IMR-90 (cell line): ENCODE results near the gene RBMS2. TPM values are rescaled to one million over a fixed set of nuclear protein-coding genes. Genes with fewer than 3 reads are reported as not detected.

Experiments used
- ATAC-seq: fragments of 200-7000 bp; cut with Tn5 transposase; 2 replicates; pipeline ENCODE4 v1.9.1; 2020; ENCODE audit warnings: low read depth, mild to moderate bottlenecking, moderate library complexity
- BruUV-seq: library from RNA; stranded (reverse); fragments of 400-500 nt; replicated peaks from 2 replicates; lab custom pipeline; 2021; lab: Mats Ljungman, UMichigan
- CTCF ChIA-PET: fragments of 300-600 bp; formaldehyde crosslinking; extraction: SDS; loops from one replicate; lab custom pipeline; 2021; ENCODE audit warnings: antibody characterized with exemption; lab: Yijun Ruan, JAX
- POLR2A ChIA-PET: fragments of 300-600 bp; sonication (Branson Sonifier 250); formaldehyde crosslinking; loops from one replicate; lab custom pipeline; 2022; ENCODE audit warnings: antibody characterized with exemption; ENCODE audit not compliant: unreplicated experiment; lab: Charles Lee
- DNase-seq: peaks from one replicate; pipeline ENCODE4 v3.0.0; 2013
- H2AFZ ChIP-seq: replicated peaks from 2 replicates; pipeline ENCODE3; 2013; ENCODE audit warnings: low read length, mild to moderate bottlenecking; ENCODE audit not compliant: poor library complexity
- H2AK5ac ChIP-seq: 2 replicates; pipeline ENCODE4 v1.6.1; 2013; ENCODE audit warnings: low read depth, low read length, inconsistent platforms
- H2AK9ac ChIP-seq: replicated peaks from 2 replicates; pipeline ENCODE3; 2013; ENCODE audit warnings: mild to moderate bottlenecking, low read depth, low read length, moderate library complexity; ENCODE audit not compliant: poor library complexity
- H2BK120ac ChIP-seq: 2 replicates; pipeline ENCODE4 v1.6.1; 2013; ENCODE audit warnings: low read depth, low read length, inconsistent platforms
- H2BK15ac ChIP-seq: 3 replicates; pipeline ENCODE4 v1.6.1; 2013; ENCODE audit warnings: low read depth, low read length, inconsistent platforms
- H2BK20ac ChIP-seq: 2 replicates; pipeline ENCODE4 v1.6.1; 2013; ENCODE audit warnings: low read depth, mild to moderate bottlenecking, inconsistent platforms, low read length, moderate library complexity
- H2BK5ac ChIP-seq: 2 replicates; pipeline ENCODE4 v1.6.1; 2013; ENCODE audit warnings: mild to moderate bottlenecking, low read depth, low read length, inconsistent platforms; ENCODE audit not compliant: poor library complexity, severe bottlenecking
- H3K14ac ChIP-seq: replicated peaks from 2 replicates; pipeline ENCODE4 v1.6.1; 2013; ENCODE audit warnings: low read depth, low read length, inconsistent platforms
- H3K18ac ChIP-seq: 2 replicates; pipeline ENCODE4 v1.6.1; 2013; ENCODE audit warnings: low read depth, low read length, control low read depth
- H3K23ac ChIP-seq: 2 replicates; pipeline ENCODE4 v1.6.1; 2013; ENCODE audit warnings: low read depth, low read length, inconsistent platforms
- H3K27ac ChIP-seq: 2 replicates; pipeline ENCODE4 v1.5.1; 2013; ENCODE audit warnings: mild to moderate bottlenecking, control low read depth, low read length; ENCODE audit not compliant: insufficient read depth
- H3K27me3 ChIP-seq: 2 replicates; pipeline ENCODE4 v1.6.1; 2013; ENCODE audit warnings: low read length; ENCODE audit not compliant: control insufficient read depth, insufficient read depth
- H3K36me3 ChIP-seq: 2 replicates; pipeline ENCODE4 v1.6.1; 2013; ENCODE audit warnings: low read length, mixed read lengths; ENCODE audit not compliant: control insufficient read depth, insufficient read depth
- H3K4ac ChIP-seq: 2 replicates; pipeline ENCODE4 v1.6.1; 2013; ENCODE audit warnings: low read depth, low read length, inconsistent platforms
- H3K4me1 ChIP-seq: 2 replicates; pipeline ENCODE4 v1.6.1; 2013; ENCODE audit warnings: low read length, mixed read lengths; ENCODE audit not compliant: control insufficient read depth, insufficient read depth
- H3K4me2 ChIP-seq: 2 replicates; pipeline ENCODE4 v1.6.1; 2013; ENCODE audit warnings: low read depth, mild to moderate bottlenecking, control low read depth, low read length, moderate library complexity
- H3K4me3 ChIP-seq: 2 replicates; pipeline ENCODE4 v1.5.1; 2013; ENCODE audit warnings: low read depth, mild to moderate bottlenecking, control low read depth, low read length, moderate library complexity; ENCODE audit not compliant: insufficient read depth
- H3K56ac ChIP-seq: 2 replicates; pipeline ENCODE4 v1.6.1; 2013; ENCODE audit warnings: low read length, inconsistent platforms; ENCODE audit not compliant: insufficient read depth; ENCODE audit errors: extremely low read depth
- H3K79me1 ChIP-seq, 2 experiments: 2 replicates each; pipeline ENCODE4 v1.6.1; 2013; ENCODE audit warnings: low read length in 2 of 2, inconsistent platforms in 1 of 2, low read depth in 1 of 2
- H3K9ac ChIP-seq: 2 replicates; pipeline ENCODE4 v1.6.1; 2013; ENCODE audit warnings: low read depth, low read length, control low read depth
- H3K9me1 ChIP-seq: 2 replicates; pipeline ENCODE4 v1.6.1; 2013; ENCODE audit warnings: low read length, inconsistent platforms; ENCODE audit not compliant: insufficient read depth
- H3K9me3 ChIP-seq: 2 replicates; pipeline ENCODE4 v1.6.1; 2013; ENCODE audit warnings: low read length; ENCODE audit not compliant: control insufficient read depth, insufficient read depth
- H4K20me1 ChIP-seq: 2 replicates; pipeline ENCODE4 v1.6.1; 2013; ENCODE audit warnings: low read length, inconsistent platforms; ENCODE audit not compliant: insufficient read depth
- H4K5ac ChIP-seq: 2 replicates; pipeline ENCODE4 v1.6.1; 2013; ENCODE audit warnings: mild to moderate bottlenecking, low read depth, low read length, control low read depth
- H4K8ac ChIP-seq, 2 experiments: 2 replicates each; pipeline ENCODE4 v1.6.1; 2013; ENCODE audit warnings: low read depth in 2 of 2, low read length in 2 of 2, control low read depth in 1 of 2, inconsistent platforms in 1 of 2
- H4K91ac ChIP-seq: 2 replicates; pipeline ENCODE4 v1.6.1; 2013; ENCODE audit warnings: low read depth, low read length, inconsistent platforms; ENCODE audit not compliant: insufficient read depth
- BHLHE40 ChIP-seq: fragments of 150-350 bp; IDR thresholded peaks from 2 replicates; pipeline ENCODE4 v1.6.1; 2016; ENCODE audit warnings: mild to moderate bottlenecking, low read depth, low read length
- CEBPB ChIP-seq: IDR thresholded peaks from 2 replicates; pipeline ENCODE4 v1.6.1; 2012; ENCODE audit warnings: low read depth, low read length, improper control_type of control experiment
- CHD1 ChIP-seq: IDR thresholded peaks from 2 replicates; pipeline ENCODE4 v1.6.1; 2012; ENCODE audit warnings: low read depth, low read length, improper control_type of control experiment
- FOS ChIP-seq: fragments of 150-350 bp; IDR thresholded peaks from 2 replicates; pipeline ENCODE4 v1.6.1; 2016; ENCODE audit warnings: low read depth, low read length
- MAFK ChIP-seq: IDR thresholded peaks from 2 replicates; pipeline ENCODE4 v1.6.1; 2012; ENCODE audit warnings: low read depth, low read length, improper control_type of control experiment
- MAZ ChIP-seq: IDR thresholded peaks from 2 replicates; pipeline ENCODE4 v1.6.1; 2012; ENCODE audit warnings: low read depth, mild to moderate bottlenecking, low read length, improper control_type of control experiment, moderate library complexity, borderline replicate concordance
- MXI1 ChIP-seq: IDR thresholded peaks from 2 replicates; pipeline ENCODE4 v1.6.1; 2012; ENCODE audit warnings: low read depth, mild to moderate bottlenecking, low read length, moderate library complexity, borderline replicate concordance
- NFE2L2 ChIP-seq: fragments of 150-350 bp; IDR thresholded peaks from 2 replicates; pipeline ENCODE4 v1.6.1; 2016; ENCODE audit warnings: low read depth, mild to moderate bottlenecking, low read length
- POLR2A ChIP-seq: IDR thresholded peaks from 2 replicates; pipeline ENCODE4 v1.6.1; 2012; ENCODE audit warnings: mild to moderate bottlenecking, low read depth, low read length
- RAD21 ChIP-seq: IDR thresholded peaks from 2 replicates; pipeline ENCODE4 v1.6.1; 2012; ENCODE audit warnings: low read length, improper control_type of control experiment
- RCOR1 ChIP-seq: IDR thresholded peaks from 2 replicates; pipeline ENCODE4 v1.6.1; 2012; ENCODE audit warnings: mild to moderate bottlenecking, low read length, improper control_type of control experiment; ENCODE audit not compliant: insufficient replicate concordance
- RFX5 ChIP-seq: IDR thresholded peaks from 2 replicates; pipeline ENCODE4 v1.8.0; 2012; ENCODE audit warnings: low read depth, mild to moderate bottlenecking, low read length, moderate library complexity
- SMC3 ChIP-seq: fragments of 150-350 bp; IDR thresholded peaks from 2 replicates; pipeline ENCODE4 v1.6.1; 2016; ENCODE audit warnings: low read depth, mild to moderate bottlenecking, antibody characterized with exemption, low read length, moderate library complexity
- dilution Hi-C: fragments of 300-500 bp; cut with HindIII; formaldehyde crosslinking; loops from one replicate; pipeline ENCODE4 v1.14.3; 2018; ENCODE audit warnings: low sequenced_read_pairs; ENCODE audit not compliant: unreplicated experiment
- in situ Hi-C: fragments of 300-500 bp; cut with MboI; formaldehyde crosslinking; loops from 3 replicates; pipeline ENCODE4 v1.14.3; 2019; ENCODE audit warnings: low sequenced_read_pairs, inconsistent platforms, mixed read lengths
- intact Hi-C: fragments of 100-400 bp; cut with micrococcal nuclease; formaldehyde crosslinking; loops from 2 replicates; pipeline ENCODE4 v1.10.0; 2022
- polyA plus RNA-seq, 3 experiments: library from polyadenylated mRNA; depleted of rRNA; stranded (reverse); fragments of >200 nt; gene quantifications; 2 replicates each; pipeline ENCODE4 v1.2.3, GENCODE V29; 2012; ENCODE audit warnings: low replicate concordance in 1 of 3
- total RNA-seq: library from RNA; depleted of rRNA; stranded (reverse); fragments of >200 nt; gene quantifications from 2 replicates; pipeline ENCODE4 v1.2.3, GENCODE V29; 2012
- TF ChIP-seq, protein P1 (sequence below): fragments of 150-350 bp; IDR thresholded peaks from 2 replicates; pipeline ENCODE4 v1.6.1; 2016; ENCODE audit warnings: low read depth, mild to moderate bottlenecking, low read length, moderate library complexity, borderline replicate concordance
- TF ChIP-seq, protein P2 (sequence below): fragments of 150-350 bp; IDR thresholded peaks from 2 replicates; pipeline ENCODE4 v1.6.1; 2017; ENCODE audit warnings: mild to moderate bottlenecking, antibody characterized with exemption, low read length, low read depth
- TF ChIP-seq, protein P3 (sequence below): conservative IDR thresholded peaks from 2 replicates; pipeline ENCODE4 v1.5.1; 2012; ENCODE audit warnings: mild to moderate bottlenecking, low read depth, low read length, improper control_type of control experiment

RBMS2 gene
- total and polyA plus RNA-seq, 2 of the 4 experiments (the other 2 are of a cell fraction): 38.0 to 43.6 TPM

DNA sequence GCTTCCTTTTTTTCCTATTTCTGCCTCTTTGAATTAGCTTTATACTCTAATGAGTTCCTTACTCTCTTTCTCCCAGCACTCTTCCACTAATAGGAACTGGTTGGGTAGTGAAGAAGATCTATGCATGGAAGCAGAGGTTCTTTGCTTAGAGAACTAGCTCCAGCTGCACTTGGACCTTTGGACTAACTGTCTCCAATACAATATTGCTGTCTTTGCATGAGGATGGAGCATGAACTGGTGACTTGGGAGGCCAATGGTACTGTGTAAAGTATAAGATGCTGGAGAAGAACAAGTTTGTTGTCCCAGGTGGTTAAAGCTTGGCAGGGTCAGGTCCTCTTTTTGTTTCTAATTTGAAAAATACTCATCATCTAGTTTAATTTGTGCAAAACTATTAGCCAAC, 31.3 kb upstream of the RBMS2 start:
- Histone ChIP-seq H3K27me3 (peaks cover 32% of the 10 kb centered on the region), H3K18ac (no peak overlapping the region), H2BK20ac (no peak overlapping the region), H4K20me1 (no peaks in the 10 kb centered on the region), H3K36me3 (no peaks in the 10 kb centered on the region), H3K23ac (no peak overlapping the region), H3K4me3 (no peak overlapping the region), H3K56ac (no peak overlapping the region), H3K4me1 (peaks cover 2% of the 10 kb centered on the region; the same call in 1 of the 2 replicates), H3K9me3 (0 out of 2 replicates have a peak, but pooled peaks cover 2% of the 10 kb centered on the region), H4K5ac (no peak overlapping the region), H2AFZ (no peak overlapping the region), H2BK15ac (no peak overlapping the region), H3K9ac (no peak overlapping the region), H2BK5ac (no peak overlapping the region), H3K4me2 (no peak overlapping the region), H4K91ac (no peak overlapping the region), H3K9me1 (0 out of 2 replicates have a peak, but pooled peaks cover 2% of the 10 kb centered on the region), H3K79me1 (no peaks in the 10 kb centered on the region), H2AK9ac (no peak overlapping the region), H2AK5ac (no peak overlapping the region), H2BK120ac (no peak overlapping the region), H4K8ac (no peak overlapping the region), H3K4ac (no peak overlapping the region), H3K27ac (no peak overlapping the region), H3K14ac (no peak overlapping the region)
- POLR2A ChIA-PET: no interaction called here
- dilution Hi-C loops: no loop called here
- DNase-seq (no peak), ATAC-seq (no peak)
- CTCF ChIA-PET: interaction anchor here (0.6 kb wide), 1 partner anchor 589 kb away, joined by 5 read pairs; no protein-coding TSS in a partner anchor
- TF ChIP-seq, protein P1, sequence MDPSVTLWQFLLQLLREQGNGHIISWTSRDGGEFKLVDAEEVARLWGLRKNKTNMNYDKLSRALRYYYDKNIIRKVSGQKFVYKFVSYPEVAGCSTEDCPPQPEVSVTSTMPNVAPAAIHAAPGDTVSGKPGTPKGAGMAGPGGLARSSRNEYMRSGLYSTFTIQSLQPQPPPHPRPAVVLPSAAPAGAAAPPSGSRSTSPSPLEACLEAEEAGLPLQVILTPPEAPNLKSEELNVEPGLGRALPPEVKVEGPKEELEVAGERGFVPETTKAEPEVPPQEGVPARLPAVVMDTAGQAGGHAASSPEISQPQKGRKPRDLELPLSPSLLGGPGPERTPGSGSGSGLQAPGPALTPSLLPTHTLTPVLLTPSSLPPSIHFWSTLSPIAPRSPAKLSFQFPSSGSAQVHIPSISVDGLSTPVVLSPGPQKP: no peak
- TF ChIP-seq, protein P2, sequence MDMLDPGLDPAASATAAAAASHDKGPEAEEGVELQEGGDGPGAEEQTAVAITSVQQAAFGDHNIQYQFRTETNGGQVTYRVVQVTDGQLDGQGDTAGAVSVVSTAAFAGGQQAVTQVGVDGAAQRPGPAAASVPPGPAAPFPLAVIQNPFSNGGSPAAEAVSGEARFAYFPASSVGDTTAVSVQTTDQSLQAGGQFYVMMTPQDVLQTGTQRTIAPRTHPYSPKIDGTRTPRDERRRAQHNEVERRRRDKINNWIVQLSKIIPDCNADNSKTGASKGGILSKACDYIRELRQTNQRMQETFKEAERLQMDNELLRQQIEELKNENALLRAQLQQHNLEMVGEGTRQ: no peak
- TF ChIP-seq NFE2L2 (no peak), FOS (no peak), MAFK (no peak), POLR2A (no peak), CHD1 (no peak), RFX5 (no peak), RAD21 (no peak), BHLHE40 (no peak), SMC3 (no peak), MXI1 (no peak), MAZ (no peak), CEBPB (no peak), RCOR1 (no peak)
- TF ChIP-seq, protein P3, sequence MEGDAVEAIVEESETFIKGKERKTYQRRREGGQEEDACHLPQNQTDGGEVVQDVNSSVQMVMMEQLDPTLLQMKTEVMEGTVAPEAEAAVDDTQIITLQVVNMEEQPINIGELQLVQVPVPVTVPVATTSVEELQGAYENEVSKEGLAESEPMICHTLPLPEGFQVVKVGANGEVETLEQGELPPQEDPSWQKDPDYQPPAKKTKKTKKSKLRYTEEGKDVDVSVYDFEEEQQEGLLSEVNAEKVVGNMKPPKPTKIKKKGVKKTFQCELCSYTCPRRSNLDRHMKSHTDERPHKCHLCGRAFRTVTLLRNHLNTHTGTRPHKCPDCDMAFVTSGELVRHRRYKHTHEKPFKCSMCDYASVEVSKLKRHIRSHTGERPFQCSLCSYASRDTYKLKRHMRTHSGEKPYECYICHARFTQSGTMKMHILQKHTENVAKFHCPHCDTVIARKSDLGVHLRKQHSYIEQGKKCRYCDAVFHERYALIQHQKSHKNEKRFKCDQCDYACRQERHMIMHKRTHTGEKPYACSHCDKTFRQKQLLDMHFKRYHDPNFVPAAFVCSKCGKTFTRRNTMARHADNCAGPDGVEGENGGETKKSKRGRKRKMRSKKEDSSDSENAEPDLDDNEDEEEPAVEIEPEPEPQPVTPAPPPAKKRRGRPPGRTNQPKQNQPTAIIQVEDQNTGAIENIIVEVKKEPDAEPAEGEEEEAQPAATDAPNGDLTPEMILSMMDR: no peak
- in situ Hi-C loops: no loop called here
- BruUV-seq: no TSS peak
- intact Hi-C loops: no loop called here
